Glomerular visceral epithelial cell (primary cell): ENCODE data around the gene HOOK2.
A peak's percentile ranks its signal among the peaks of the same experiment; 100 is the strongest.
"Not testable (repeated sequence)": the region's sequence is repeated elsewhere in the genome, so short reads cannot be mapped to it uniquely, and the experiment has no call there.

ENCODE experiments used
- DNase-seq: peaks from one replicate; pipeline ENCODE4 v3.0.0-alpha.2; 2016; ENCODE audit errors: extremely low spot score

HOOK2 gene, protein sequence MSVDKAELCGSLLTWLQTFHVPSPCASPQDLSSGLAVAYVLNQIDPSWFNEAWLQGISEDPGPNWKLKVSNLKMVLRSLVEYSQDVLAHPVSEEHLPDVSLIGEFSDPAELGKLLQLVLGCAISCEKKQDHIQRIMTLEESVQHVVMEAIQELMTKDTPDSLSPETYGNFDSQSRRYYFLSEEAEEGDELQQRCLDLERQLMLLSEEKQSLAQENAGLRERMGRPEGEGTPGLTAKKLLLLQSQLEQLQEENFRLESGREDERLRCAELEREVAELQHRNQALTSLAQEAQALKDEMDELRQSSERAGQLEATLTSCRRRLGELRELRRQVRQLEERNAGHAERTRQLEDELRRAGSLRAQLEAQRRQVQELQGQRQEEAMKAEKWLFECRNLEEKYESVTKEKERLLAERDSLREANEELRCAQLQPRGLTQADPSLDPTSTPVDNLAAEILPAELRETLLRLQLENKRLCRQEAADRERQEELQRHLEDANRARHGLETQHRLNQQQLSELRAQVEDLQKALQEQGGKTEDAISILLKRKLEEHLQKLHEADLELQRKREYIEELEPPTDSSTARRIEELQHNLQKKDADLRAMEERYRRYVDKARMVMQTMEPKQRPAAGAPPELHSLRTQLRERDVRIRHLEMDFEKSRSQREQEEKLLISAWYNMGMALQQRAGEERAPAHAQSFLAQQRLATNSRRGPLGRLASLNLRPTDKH

DNA sequence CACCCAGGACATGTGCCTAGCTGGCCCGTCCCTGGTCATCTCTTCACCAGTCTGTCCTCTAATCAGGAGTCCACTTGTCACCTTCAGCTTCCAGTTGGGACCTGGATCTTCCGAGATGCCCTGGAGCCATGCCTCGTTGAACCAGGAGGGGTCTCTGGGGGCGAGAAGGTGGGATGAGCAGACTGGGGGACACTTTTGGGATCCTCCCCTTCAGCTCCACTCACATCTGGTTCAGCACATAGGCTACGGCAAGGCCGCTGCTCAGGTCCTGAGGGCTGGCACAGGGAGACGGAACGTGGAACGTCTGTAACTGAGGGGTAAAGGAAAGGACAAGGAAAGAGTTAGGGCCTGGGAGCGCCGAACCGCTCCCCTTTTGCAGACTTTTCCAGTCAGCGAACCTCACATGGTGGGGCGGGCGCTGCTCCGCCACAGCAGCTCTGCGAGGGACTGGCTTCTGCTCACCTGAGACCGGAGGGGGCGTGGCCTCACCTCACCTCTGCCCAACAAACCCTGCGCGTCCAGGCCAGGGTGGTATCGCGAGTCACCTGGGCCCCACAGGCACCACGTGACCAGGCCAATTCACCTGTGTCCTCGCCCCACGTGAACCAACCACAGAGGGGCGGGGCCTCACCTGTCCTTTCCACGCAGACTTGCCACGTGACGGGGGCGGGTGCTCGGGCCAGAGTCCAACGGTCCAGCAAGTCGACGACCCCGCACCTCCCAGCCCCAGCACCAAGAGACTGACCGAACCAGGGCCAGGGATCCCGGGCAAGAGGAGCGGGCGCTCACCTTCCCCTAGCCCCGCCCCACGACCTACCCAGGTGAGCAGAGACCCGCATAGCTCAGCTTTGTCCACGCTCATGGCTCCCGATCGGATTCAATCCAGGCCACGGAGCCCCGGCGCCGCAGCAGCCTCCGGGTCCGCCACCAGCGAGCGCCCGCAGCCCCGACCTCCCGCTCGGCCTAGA, at the start of gene HOOK2:
HOOK2 (minus strand) TSS at position 965 of the 968 bp plus-strand sequence; CDS start at position 862, 103 bp downstream.
- no peak for DNase-seq

DNA sequence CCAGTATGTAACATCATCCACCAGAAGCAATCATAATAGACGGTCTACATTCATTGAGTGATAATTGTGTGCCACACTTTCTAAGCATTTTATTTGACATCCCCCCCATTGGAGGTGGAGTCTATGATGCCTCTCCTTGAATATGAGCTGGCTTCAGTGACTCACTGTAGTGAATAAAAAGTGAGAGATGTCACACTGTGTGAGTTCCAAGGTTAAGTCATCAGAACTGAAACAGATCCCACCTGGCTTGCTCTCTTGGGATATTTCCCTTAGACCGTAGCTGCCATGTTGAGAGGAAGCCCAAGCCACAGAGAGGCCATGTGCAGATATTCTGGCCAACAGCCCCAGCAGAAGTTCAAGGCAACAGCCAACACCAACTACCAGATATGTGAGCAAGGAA, 46.4 kb upstream of the HOOK2 start:
- DNase-seq, result no peak

DNA sequence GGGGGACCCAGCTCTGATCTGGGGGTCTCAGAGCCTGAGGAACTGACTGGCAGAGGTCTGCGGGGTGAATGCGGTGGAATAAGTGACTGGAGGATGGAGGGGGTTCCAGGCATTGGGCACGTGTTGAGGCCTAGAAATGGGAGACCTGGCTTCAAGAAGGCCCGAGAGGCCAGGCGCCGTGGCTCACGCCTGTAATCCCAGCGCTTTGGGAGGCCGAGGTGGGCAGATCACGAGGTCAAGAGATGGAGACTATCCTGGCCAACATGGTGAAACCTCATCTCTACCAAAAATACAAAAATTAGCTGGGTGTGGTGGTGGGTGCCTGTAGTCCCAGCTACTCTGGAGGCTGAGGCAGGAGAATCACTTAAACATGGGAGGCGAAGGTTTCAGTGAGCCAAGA, 42.5 kb upstream of the HOOK2 start:
- DNase-seq, result not testable (repeated sequence)

DNA sequence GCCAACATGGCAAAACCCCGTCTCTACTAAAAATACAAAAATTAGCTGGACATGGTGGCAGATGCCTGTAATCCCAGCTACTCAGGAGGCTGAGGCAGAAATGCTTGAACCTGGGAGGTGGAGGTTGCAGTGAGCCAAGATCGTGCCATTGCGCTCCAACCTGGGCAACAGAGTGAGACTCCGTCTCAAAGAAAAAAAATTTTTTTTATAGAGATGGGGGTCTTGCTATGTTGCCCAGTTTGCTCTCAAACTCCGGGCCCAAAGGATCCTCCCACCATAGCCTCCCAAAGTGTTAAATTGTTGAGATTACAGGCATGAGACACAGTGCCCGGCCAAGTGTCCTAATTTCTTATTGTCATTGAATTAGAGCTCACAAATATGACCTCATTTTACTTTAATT, 41.8 kb upstream of the HOOK2 start:
- DNase-seq, result not testable (repeated sequence)

DNA sequence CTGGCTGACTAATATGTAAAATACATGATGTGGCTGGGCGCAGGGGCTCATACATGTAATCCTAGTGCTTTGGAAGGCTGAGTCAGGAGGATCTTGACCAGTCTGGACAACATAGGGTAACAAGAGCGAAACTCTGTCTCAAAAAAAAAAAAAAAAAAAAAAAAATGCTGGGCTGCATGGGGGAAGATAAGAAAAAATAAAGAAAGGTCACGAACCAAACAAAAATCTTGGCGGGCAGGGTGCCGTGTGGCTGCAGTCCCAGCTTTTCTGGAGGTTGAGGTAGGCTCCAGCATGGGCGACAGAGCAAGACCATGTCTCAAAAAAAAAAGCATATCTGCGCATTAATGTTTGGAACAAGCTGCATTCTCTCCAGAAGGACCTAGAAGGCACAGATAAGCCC, 39.7 kb upstream of the HOOK2 start:
- DNase-seq, result no peak

DNA sequence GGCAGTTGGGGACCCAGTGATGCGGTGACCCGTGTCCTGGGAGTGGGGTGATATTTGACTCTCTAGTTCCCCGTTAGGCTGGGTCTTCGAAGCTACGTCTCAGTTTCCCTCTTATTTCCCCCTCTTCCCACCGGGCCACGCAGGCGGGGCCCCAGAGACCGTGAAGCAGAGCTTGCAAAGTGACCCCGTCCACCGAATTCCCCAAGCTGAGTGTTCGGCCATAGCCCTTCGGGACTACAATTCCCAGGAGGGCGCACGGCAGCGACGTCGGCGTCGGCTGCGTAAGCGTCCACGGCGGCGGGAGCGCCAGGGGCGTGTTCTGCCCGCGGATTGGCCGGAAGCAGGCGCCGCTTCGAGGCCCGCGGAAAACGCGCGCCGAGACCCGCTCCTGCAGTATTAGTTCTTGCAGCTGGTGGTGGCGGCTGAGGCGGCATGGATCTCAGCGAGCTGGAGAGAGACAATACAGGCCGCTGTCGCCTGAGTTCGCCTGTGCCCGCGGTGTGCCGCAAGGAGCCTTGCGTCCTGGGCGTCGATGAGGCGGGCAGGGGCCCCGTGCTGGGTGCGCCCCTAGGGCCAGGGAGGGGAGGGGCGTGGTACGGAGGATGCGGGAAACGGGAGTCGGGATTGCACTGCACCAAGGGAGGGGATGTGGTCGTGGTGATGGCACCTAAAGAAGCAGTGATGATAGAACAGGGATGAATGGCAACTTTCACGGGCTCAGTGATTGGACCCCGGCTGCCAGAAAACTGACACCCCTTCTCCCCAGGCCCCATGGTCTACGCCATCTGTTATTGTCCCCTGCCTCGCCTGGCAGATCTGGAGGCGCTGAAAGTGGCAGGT, 31.1 kb upstream of the HOOK2 start, which contains the start of gene RNASEH2A:
RNASEH2A (plus strand) TSS at position 343 of the 840 bp plus-strand sequence; CDS start at position 433, 90 bp downstream.
- peak; percentile 90 for DNase-seq

DNA sequence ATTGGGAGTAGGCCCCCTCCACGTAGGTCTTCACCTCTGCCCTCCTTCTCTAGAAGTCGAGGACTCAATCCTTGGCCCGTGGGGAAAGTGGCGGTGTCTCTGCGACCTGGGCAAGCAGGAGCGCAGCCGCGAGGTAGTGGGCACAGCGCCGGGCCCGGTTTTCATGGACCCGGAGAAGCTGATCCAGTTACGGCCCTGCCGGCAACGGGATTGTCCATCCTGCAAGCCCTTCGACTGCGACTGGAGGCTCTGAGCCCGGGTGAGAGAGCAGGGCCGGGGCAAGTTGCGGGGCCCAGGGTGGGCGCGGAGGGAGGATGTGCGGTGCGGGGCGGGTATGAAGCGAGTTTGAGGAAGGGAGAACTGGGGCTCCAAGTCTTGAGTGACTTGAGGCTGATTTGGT, 28.7 kb upstream of the HOOK2 start:
- DNase-seq, result no peak

DNA sequence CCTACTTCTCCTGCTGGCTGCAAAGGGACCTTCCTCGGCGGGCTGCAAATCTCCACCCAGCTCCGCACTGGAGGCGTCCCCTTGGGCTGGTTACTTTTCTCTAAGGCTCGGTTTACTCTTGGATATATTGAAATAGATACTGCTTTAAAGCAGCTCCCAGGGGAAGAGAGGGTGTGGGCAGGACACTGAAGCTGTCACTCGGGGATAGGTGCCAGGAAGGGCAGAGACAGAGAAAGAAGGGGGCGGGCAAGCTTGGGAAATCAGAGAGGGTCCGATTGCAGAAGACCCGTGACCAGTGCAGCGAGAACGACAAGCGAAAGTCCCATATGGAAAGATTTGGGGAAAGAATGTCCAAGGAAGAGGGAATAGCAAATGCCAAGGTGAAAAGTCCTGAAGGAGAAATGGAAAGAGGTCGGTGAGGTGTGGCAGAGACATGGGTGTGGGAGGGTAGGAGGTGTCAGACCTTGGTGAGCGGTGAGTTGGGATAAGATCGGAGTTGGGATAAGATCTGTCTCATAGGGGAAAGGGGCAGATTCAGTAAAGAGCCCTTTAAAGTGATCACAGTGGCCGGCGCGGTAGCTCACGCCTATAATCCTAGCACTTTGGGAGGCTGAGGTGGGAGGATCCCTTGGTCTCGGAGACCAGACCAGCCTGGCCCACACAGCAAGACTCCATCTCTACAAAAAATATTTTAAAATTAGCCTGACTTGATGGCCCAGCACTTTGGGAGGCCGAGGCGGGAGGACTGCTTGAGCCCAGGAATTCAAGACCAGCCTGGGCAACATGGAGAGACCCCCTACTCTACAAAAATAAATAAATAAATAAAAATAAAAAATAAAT, 27.1 kb upstream of the HOOK2 start:
- no peak for DNase-seq

DNA sequence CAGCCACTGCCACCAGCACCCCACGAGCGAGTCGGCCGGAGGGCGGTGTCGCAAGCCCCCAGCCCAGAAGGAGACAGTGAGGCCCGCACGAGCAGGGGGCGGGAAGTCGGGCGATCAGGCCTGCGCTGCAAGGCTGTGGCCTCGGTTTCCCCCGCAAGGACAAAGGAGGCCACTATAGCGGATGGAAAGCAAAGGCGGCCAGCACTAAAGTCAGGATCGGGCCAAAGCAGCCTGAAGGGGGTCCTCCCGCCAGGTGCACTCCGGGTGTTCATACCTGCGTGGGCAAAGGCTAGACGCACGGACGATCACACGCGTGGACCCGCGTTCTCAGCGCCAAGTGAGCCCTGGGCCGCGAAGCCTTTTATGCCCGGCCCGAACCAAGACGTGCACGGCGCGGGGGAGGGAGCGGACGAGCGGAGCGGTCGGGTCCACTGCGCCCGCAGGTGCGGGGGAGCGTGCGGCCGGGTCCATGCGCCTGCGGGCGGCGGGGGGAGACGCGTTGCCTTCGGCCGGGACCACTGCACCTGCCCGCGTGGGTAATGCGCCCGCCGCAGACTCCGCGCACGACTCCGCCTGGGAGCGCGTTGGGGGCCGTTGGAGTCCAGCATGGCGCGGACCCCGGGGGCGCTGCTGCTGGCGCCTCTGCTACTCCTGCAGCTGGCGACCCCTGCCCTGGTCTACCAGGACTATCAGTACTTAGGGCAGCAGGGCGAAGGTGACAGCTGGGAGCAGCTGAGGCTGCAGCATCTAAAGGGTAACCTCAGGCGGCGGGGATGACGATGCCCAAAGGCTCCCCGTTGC, 26.3 kb upstream of the HOOK2 start, which contains the start of the genes PRDX2 and THSD8:
PRDX2 (minus strand) TSS at position 335 of the 801 bp plus-strand sequence. CDS start 539 bp downstream, outside the sequence.
THSD8 (plus strand) TSS at position 604 of the 801 bp plus-strand sequence; CDS start at position 607, 3 bp downstream.
- peak; percentile 76 for DNase-seq

DNA sequence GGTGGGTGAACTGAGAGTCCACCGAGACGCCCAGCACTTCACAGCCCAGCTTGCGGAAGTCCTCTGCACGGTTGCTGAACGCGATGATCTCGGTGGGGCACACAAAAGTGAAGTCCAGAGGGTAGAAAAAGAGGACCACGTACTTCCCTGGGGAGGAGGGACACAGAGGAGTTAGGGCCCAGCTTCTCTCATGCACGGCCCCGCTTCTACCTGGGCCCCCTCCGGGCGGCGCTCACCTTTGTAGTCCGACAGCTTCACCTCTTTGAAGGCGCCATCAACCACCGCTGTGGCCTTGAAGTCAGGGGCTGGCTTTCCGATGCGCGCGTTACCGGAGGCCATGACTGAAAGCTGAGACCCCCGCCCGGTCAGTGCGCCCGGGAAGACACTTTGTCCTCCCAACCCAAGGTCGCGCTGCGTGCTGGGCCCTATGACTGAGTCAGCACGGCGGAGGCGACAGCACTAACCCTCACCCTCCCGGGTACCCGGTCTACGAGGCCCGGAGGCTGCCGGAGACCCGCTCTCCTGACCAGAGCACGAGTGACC, 25.6 kb upstream of the HOOK2 start:
- DNase-seq, result no peak

DNA sequence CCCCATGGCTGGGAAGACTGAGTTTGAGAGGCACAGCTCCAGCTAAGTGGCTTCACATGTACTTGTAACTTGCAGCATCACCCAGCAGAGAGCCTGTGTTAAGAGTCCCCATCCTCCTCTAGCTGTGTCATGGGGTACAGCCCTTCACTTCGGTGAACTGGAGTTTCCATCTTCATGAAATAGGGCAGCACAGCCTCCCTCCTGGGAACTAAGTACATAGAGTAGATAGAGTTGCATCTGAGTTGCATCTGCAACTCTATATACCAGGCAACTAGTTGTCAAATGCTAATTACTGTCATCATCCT, 25.1 kb upstream of the HOOK2 start:
- DNase-seq, result no peak

DNA sequence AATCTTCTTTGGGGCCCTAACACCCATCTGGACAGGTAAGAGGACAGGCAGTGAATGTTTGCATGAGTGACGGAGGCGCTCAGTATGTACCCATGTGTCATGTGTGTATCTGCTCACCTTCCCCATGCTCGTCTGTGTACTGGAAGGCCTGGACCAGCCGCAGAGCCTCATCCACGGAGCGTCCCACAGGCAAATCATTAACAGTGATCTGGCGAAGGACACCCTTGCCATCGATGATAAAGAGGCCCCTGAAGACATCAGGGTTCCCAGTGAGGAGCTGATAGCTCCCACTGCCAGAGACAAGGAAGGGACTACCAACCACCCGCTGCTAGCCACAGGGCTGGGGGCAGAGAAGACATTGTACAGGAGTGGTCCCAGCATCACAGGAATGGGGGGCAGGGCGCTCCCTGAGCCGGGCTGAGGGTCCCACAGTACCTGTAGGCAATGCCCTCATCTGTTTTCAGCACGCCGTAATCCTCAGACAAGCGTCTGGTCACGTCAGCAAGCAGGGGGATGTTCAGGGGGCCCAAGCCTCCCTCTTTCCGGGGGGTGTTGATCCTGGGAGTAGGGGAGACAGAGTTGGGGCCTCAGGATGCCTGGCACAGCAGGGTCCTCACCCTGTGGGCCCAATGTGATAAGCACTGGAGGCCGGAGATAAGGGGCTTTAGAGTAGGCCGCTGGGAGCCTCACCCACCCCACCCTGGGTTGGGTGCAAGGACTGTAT, 24.6 kb upstream of the HOOK2 start:
- no peak for DNase-seq

DNA sequence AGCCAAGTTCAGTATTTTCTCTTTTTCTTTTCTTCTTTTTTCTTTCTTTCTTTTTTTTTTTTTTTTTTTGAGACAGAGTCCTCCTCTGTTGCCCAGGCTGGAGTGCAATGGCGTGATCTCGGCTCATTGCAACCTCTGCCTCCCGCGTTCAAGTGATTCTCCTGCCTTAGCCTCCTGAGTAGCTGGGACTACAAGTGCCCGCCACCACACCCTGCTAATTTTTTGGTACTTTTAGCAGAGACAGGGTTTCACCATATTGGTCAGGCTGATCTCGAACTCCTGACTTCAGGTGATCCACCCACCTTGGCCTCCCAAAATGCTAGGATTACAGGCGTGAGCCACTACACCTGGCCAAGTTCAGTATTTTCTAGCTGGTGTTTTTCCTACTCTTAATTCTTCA, 22.3 kb upstream of the HOOK2 start:
- DNase-seq, result not testable (repeated sequence)

DNA sequence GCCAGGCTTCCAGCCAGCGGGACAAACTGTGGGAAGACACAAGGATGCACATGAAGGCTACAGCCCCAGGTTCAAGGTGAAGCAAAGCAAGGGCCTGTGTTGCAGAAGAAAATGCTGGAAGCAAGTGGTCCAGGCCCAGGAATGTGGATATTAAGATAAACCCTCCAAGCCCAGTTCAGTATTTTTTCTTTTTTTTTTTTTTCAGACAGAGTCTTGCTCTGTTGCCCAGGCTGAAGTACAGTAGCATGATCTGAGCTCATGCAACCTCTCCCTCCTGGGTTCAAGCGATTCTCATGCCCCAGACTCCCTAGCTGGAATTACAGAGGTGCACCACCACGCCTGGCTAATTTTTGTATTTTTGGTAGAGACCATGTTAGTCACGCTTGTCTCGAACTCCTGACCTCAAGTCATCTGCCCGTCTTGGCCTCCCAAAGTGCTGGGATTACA, 21.8 kb upstream of the HOOK2 start:
- DNase-seq, result no peak

DNA sequence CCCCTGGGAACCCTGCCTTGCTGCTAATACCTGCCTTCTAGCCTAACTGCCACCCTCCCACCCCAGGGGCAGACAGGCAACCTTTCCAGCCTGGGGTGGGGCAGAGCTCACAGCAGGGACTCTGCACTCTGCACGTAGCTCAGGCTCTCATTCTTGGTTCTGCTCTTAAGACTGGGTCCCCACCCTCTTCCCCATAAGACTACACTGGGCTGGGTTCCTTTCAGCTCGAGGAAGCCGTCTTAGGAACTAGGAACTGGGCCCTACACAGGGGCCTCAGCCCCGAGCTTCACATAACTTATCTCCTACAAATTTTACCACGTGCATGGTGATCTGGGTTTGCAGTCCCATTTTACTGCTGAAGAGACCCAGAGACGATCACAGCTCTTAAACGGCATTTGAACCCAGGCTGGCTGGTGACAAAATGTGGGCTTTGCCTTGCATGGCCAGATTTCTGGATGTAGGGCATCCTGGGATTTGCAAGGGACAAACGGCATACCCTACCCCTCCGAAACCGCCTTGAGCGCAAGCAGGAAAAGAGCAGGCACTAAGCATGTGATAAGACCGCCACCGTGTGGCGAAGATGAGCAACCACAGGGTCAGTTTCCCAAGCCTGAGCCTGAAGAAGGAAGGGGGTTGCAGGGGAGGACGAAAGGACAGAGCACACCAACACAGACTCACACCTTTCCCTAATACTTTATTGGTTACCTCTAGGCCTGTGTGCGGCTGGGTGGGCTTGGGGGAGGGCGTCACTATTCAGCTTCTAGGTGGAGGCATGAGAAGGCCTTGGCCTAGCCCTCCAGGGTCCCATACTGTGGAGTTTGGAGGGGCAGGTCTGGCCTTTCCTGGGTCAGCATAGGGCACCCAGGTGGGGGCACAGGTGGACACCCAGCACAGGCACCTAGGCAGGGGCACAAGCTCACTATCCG, 21.1 kb upstream of the HOOK2 start:
- DNase-seq, result peak; percentile 81

DNA sequence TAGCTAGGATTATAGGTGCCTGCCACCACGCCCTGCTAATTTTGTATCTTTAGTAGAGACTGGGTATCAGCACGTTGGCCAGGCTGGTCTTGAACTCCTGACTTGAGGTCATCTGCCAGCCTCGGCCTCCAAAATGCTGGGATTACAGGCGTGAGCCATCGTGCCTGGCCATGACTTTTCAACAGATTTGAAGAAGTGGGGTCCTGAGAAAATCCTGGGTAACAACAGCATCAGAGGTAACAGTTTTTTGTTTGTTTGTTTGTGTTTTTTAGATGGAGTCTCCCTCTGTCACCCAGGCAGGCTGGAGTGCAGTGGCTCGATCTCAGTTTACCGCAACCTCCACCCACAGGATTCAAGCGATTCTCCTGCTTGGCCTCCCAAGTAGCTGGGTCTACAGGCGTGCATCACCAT, 19.6 kb upstream of the HOOK2 start:
- DNase-seq, result no peak
